GM12801 (cell line): ENCODE results near the gene TMEM134.

Experiments used
- CTCF ChIP-seq: IDR thresholded peaks from one replicate; pipeline ENCODE4 v1.5.1; 2011; ENCODE audit warnings: control low read depth; ENCODE audit not compliant: insufficient read length; ENCODE audit errors: extremely low read depth

Gene TMEM134

GRCh38 chr11:67458266-67458665 is 10.8 kb downstream of the TMEM134 start:
- no peak for TF ChIP-seq CTCF

GRCh38 chr11:67457453-67457852 is 11.6 kb downstream of the TMEM134 start:
- TF ChIP-seq CTCF: no peak

DNA sequence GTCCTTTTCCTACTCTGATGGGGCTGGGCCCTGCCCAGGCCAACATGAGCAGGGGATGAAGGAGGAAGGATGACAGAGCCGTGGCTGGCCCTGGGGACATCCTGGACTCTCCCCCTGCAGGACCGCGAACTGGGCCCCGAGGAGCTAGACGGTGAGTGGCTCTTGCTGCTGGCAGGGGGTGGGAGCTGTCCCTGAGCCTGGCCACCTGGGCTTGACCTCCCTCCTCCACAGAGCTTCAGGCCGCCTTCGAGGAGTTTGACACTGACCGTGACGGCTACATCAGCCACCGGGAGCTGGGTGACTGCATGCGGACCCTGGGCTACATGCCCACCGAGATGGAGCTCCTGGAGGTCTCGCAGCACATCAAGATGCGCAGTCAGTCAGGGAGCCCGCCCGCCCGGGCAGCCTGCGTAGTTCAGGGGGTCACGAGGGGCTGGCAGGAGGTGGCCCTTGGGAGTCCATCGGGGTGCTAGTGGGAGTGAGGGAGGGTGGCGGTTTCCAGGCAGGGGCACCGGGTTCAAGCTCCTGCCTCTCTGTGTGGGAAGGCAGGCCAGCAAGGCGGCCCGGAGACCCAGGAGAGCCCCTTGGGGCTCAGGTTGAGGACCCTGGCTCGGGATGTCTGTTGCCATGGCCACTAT is 12.9 kb downstream of the TMEM134 start:
- TF ChIP-seq CTCF: no peak

DNA sequence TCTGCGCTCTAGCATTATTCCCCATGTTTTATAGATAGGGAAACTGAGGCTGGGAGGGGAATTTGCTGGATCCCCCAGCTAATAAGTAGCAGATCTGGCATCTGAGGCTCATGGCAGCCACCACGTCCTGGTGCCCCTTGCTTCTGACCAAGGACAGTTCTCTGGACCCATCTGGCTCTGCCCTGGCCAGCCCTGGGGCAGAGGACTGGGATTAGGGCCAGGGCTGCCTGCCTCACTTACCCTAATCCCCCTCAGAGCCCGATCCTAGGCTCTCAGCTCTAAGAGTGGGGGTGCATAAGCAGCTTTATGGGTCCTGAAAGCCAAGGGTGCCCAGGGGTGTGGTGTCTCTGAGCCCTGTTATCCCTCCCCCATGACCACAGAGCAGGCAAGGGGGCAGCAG is 14.0 kb downstream of the TMEM134 start, which contains the start of gene CABP4:
Gene CABP4, plus strand, starts transcription at position 301 of the 400 bp plus-strand sequence. Its CDS starts 70 bp downstream, at position 371.
- no peak for TF ChIP-seq CTCF

DNA sequence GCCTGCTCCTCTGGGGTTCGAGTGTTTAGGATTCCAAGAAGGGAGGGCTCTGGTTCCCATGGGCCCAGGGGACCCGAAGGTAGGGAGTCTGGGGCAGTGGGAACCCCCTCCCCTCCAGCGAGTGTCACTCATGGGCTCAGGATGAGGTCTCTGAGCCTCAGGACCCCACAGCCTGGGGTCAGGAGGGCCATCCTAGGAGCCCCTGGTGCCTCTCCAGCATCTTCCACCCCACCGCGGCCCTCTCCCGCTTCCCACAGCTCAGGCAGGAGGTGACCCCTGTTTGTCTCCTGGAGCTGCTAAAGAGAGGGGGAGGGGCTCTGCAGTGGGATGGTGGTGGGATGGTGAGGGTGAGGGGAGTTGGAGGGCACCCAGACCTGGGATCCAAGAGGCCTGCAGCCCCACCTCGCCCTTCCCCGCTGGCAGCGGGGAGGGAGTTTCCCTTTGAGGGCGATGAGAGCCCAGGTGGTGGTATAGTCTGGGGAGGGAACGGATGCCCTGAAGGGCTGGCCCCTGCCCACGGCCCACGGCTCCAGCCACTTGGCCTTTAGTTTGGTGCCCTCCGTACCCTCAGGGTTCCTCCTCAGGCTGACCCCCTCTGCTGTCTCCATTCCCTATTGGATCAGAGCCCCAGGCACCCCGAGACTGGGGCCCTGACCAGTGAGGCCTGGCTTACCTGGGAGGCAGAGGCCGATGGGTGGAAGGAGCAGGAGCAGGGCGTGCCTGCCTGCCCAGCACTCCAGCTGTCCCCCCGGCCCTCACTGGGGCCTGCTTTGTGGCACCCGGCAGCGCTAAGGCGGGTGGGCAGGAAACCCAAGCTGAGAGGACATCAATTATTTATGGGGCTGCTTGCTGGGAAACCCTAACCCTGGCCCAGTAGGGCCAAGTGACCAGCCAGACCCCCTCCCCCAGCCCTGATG is 15.0 kb downstream of the TMEM134 start:
- TF ChIP-seq CTCF: no peak

- TF ChIP-seq CTCF: no peak
Observed at GRCh38 chr11:67452141-67452952, 16.7 kb downstream of the TMEM134 start, which contains the start of gene GPR152. Gene GPR152 (minus strand): TSS chr11:67452729. CDS start chr11:67452724, 5 bp downstream.

DNA sequence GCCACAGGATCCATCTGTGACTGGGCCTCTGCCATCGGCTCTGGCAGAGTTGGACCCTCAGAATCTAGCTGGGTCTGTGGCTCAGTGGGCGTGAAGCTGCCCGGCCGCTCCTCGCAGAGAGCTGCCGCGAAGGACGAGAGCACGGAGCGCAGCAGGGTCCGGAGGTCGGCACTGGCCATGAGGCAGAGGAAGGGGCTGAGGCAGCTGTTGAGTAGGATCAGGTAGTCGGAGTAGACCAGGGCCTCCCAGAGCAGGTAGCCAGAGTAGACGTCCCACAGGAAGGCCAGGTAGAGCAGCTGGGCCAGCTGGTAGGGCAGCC is 17.4 kb downstream of the TMEM134 start:
- no peak for TF ChIP-seq CTCF
